Muscle of back (tissue), 11 donors: ENCODE data around the gene FAM13A. TPM values are rescaled to one million over a fixed set of nuclear protein-coding genes. Genes with fewer than 3 reads are reported as not detected.

Source experiments
- DNase-seq, 3 donors: peaks; one replicate each; pipeline versions ENCODE4 v3.0.0 to v3.0.0-alpha.2; 2013
- polyA plus RNA-seq, 10 donors: library from polyadenylated mRNA; unstranded; fragments of 120-200 nt; gene quantifications; one replicate each; pipeline ENCODE4 v1.2.1, GENCODE V29; 2013; ENCODE audit not compliant: insufficient read length in 10 of 10

FAM13A gene
- polyA plus RNA-seq, 10 donors = 22.5 to 41.7 (median 31.6) TPM

DNA sequence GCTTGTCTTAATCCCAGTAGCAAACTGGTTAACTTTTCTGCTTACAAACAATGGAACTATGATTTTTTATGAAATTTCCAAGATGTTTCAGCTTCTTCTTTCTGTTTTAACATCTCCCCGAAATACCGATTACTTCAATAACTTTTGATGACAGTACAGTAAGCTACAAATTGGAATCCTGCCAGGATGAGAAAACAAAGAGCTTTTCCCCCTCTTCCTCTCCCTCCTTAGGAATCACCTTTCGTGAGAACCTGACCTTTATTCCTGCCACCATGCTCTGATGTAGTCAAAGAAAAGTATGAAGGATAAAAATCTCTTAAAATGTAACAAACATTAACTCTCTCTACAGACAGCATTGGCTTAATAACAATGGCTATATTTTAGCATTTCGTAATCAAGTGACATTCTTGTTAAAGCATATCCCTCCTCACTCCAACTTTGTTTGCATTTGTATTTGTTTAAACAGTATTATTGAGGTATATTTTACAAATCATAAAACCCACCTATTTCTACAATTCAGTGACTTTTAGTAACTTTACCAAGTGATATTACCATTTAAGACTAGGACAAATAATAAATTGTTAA is 210.7 kb downstream of the FAM13A start:
- peak in 1 of 3 donors; percentile 48 for DNase-seq

DNA sequence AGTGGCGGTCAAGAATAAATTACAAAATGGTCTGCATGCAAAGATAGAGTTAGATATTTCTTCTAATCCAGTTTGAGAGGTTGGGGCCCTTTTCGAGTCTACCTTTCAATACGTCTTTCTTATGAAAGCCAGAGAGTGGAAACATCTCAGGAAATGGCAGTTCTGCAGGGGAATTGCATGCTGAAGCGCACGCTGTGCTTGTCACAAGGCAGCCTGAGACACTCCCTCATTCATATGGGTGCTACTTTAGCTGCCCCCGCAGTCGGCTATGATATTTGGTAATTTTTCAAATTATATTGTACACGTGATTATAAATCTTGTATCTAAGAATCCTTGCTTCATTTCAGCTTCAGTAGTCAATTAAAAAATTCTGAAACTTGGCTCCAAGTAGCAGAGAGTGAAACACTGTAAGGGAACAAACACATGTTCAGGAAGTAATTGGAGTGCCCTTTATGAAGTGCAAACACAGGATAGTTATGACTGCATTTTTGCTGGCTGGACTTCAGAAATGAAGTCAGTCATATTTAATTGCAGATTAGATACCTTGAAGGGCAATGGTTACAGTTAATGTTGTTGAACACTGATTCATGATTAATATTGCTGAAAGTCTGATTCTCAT is 213.8 kb downstream of the FAM13A start:
- DNase-seq = no peak

DNA sequence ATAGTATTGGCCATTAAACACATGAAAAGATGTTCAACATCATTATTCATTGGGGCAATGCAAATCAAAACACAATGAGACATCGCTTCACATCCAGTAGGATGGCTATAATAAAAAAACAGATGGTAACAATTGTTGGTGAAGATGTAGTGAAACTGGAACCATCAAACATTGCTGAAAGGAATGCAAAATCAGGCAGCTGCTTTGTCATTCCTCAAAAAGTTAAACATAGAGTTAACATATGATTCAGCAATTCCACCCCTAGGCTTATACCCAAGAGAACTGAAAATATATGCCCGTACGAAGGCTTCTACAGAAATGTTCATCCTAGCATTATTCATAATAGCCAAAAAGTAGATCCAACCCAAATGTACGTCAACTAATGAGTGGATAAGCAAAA is 215.3 kb downstream of the FAM13A start:
- peak in 1 of 3 donors; percentile 41 for DNase-seq

- DNase-seq = no peak
These were observed 220.8 kb downstream of the FAM13A start for GRCh38 chr4:88836216-88836615.

DNA sequence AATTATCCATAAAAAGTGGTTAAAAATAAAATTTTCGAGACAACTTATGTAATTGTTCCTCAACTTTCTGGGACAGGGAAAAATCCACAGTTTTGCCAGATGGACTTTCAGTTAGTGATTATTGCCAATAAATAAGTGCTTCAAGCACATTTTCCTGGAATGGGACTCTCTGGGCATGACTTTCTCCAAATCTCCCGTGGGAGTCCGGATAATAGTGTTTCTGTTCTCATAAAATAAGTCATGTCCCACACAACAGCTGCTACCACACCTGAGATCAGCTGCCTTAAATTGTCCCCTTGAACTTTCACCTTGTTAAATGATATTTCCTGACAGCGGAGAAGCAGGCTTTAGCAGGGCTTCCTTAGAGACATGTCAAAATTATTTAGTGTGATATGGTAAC is 226.0 kb downstream of the FAM13A start:
- peak; percentile 48 to 85 (median 68) for DNase-seq

DNA sequence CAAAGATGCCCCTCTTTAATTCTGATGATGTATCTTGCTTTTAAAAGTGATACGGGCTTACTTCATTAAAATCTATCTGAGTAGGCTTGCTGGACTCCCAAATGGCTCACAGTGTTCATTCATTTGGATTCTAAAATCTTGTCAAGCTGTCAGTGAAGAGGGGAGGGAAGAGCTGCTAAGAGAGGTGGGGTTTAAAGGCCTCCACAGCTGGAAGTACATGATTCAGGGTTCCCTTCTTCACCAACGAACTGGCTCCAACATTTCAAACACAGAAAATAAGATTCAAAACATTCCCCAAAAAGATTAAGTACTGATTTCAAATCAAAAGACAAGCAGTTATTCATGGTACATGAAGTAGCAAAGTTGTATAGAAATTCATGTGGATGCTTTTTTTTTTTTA is 226.4 kb downstream of the FAM13A start:
- peak in 1 of 3 donors; percentile 61 for DNase-seq

- DNase-seq = no peak
These were observed 228.0 kb downstream of the FAM13A start for GRCh38 chr4:88828842-88829571.

GRCh38 chr4:88827442-88827841 is 229.5 kb downstream of the FAM13A start:
- no peak for DNase-seq

DNA sequence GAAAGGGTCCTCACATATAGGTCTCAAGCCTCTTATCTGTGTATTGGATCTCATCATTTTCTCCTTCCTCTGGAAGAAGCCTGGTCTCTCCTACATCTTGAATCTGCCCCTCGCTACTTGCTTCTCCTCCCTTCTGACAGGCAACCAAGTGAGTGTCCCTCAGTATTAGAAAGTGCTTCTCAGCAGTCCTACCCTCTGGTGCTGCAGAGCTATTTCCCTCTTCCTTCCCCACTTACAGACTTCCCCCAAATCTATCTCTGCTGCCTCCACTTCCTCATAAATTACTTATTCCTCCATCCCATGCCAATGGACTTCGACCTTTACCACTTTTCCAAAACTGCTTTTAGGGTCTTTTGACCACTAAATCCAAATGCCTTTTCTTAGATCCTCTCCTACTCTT is 230.2 kb downstream of the FAM13A start:
- peak in 1 of 3 donors; percentile 31 for DNase-seq

- DNase-seq = no peak
These were observed 231.1 kb downstream of the FAM13A start for GRCh38 chr4:88825931-88826330.

DNA sequence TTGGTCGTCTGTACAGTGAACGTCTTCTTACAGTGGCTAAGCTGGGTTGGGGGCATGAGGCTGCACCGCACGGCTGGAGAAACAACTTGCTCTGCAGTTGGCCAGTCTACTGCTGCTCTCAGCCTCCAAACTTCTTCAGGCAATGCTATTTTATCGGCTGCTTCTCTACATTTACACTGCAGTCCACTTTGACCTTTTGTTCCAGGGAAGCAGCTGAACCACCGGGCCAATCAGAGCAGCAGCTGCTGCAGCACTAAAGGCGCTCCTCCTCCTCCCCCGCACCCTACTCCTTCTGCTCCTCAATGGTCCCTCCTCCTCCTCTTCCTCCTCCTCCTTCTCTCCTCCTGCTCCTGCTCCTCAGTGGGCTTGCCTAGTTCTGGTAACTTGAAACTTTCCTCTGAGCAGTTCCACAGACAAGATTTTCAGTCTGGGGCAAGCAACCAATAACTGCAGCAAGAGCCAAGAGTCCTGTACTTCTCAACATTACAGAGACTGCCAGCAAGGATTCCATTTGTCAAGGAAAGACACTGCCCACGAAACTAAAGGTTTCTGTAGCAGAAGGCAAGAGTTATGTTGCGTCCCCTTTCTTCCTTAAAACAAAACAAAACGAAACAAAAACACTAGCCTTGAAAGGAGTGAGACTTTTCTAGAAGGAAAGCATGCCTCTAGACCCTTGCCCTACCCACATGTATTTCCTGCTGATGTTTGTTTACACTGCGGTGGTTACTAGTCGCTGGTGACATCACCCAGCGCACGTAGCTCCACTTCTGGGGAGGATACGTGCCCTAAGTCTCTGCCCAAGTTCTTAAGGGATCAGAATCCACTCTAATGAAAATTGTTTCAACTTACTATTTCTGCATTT is 233.7 kb downstream of the FAM13A start:
- DNase-seq = peak; percentile 93 to 98 (median 95)

- DNase-seq = peak in 1 of 3 donors; percentile 45
These were observed 234.8 kb downstream of the FAM13A start for GRCh38 chr4:88822034-88822789.

GRCh38 chr4:88821522-88821921 is 235.5 kb downstream of the FAM13A start:
- peak in 1 of 3 donors; percentile 43 for DNase-seq

- peak in 1 of 3 donors; percentile 79 for DNase-seq
These were observed 236.1 kb downstream of the FAM13A start for GRCh38 chr4:88820698-88821415.

- peak in 1 of 3 donors; percentile 37 for DNase-seq
These were observed 236.9 kb downstream of the FAM13A start for GRCh38 chr4:88819818-88820697.

DNA sequence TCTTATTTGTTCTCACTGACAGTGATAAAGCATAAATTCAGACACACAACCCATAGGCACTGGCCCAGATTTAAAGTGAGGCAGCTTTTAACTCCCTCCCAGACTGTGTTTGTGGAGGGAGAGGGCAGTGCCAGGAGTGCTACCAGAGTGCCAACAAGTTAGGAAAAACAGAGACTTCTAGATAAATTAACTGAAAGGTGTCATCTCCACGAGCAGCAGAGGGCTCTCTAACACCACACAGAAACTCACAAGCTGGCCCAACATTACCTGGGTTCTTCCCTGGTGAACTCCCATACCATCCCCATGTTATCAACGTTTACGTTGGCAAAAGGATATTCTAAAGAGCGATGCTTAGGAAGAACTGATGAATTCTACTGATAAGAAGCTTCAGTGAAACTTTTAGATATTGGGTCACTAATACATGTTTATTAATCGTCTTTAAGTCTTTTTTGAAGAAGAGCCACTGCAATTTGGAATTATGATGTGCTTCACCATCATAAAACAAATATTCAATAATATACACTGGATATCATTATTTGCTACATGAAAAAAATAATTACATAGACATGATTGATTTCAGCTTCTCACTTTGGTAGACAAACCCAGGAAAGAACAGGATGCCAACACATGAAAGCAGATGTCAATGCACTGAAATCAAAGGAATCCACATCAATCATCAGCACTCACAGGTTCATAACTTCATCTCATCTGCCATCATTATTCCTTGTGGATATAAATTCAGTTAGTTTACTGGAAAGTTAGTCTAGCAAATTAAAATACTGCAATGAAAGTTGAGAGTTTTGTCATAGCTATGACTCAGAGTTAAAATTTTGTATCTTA is 238.1 kb downstream of the FAM13A start:
- peak in 1 of 3 donors; percentile 53 for DNase-seq

DNA sequence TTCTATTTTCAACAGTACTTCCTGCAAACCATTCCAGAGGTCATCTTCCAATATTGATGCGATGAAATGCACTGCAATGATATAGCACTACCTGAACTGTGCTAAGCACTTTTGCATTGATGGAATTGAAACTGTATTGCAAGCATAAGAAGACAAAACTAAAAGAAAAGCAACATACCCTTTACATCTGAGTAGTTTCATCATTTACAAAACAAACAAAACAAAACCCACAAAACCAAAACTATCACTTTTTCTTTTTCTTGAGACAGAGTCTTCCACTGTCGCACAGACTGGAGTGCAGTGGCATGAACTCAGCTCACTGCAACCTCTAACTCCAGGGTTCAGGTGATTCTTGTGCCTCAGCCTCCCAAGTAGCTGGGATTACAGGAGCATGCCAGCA is 239.2 kb downstream of the FAM13A start:
- DNase-seq = no peak

DNA sequence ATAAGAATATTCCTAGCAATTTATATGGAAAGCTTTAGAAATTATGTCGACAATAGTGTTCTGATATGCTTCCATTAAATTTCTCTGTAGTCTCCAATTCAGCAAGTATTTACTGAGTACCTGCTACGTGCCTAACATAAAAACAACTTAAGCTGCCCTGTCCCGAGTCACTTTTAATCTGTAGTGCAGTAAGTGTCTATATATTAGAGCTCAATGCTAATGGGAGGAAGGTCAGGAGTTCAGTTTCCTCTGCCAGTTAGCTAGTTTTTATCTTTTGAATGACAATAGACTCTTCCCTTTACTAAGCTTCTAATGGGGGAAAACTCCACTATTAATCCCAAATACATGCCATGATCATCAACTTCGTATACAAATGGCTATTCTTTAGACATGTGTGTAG is 240.6 kb downstream of the FAM13A start:
- no peak for DNase-seq
